HepG2 (cell line): ENCODE data around the gene POU5F2. TPM values are rescaled to one million over a fixed set of nuclear protein-coding genes. Genes with fewer than 3 reads are reported as not detected.
A peak's percentile ranks its signal among the peaks of the same experiment; 100 is the strongest.

Experiments used
- ATAC-seq: fragments of 200-7000 bp; cut with Tn5 transposase; 3 replicates; pipeline ENCODE4 v1.9.1; 2020; ENCODE audit warnings: mild to moderate bottlenecking, moderate library complexity
- BruUV-seq: library from RNA; stranded (reverse); fragments of 400-500 nt; replicated peaks from 2 replicates; lab custom pipeline; 2021; lab: Mats Ljungman, UMichigan
- CTCF ChIA-PET: fragments of 300-600 bp; formaldehyde crosslinking; extraction: SDS; loops from one replicate; lab custom pipeline; 2021; ENCODE audit warnings: low total read pairs, inconsistent platforms, low intra/inter-chr PET ratio; lab: Yijun Ruan, JAX
- POLR2A ChIA-PET: fragments of 350-600 bp; sonication (Branson Sonifier 250); formaldehyde crosslinking; loops from one replicate; lab custom pipeline; 2020; ENCODE audit warnings: antibody characterized with exemption, inconsistent platforms; lab: Yijun Ruan, JAX
- DNase-seq: peaks from one replicate; pipeline ENCODE4 v3.0.0-alpha.2; 2015; ENCODE audit warnings: low spot score
- FAIRE-seq: peaks from 3 replicates; lab custom pipeline; 2011; peaks lifted over from hg19 to GRCh38; lab: Jason Lieb, UNC
- H2AFZ ChIP-seq: one replicate; pipeline ENCODE4 v1.6.1; 2011; ENCODE audit warnings: low read length, inconsistent platforms
- H3K27ac ChIP-seq: fragments of 300-600 bp; 3 replicates; pipeline ENCODE4 v1.8.0; 2011; ENCODE audit warnings: mixed run types, mild to moderate bottlenecking, mixed read lengths, low read length, inconsistent platforms; ENCODE audit not compliant: insufficient read depth; ENCODE audit errors: extremely low read length
- H3K27me3 ChIP-seq, 2 experiments: fragments of 200-600 bp in 1 of 2; 2 replicates in 1 of 2; 3 replicates in 1 of 2; pipeline versions ENCODE4 v1.6.0 to v1.8.0; 2011; ENCODE audit warnings: low read length in 2 of 2, mild to moderate bottlenecking in 2 of 2, moderate library complexity in 2 of 2, inconsistent platforms in 1 of 2; ENCODE audit not compliant: insufficient read depth in 2 of 2, control insufficient read depth in 1 of 2
- H3K36me3 ChIP-seq, 2 experiments: fragments of 200-600 bp in 1 of 2; replicated peaks in 1 of 2; 2 replicates in 1 of 2; 3 replicates in 1 of 2; pipeline versions ENCODE4 v1.5.1 to v1.8.0; 2011; ENCODE audit warnings: low read length in 2 of 2, inconsistent platforms in 1 of 2; ENCODE audit not compliant: insufficient read depth in 2 of 2, control insufficient read depth in 1 of 2
- H3K4me1 ChIP-seq: 2 replicates; pipeline ENCODE4 v1.5.1; 2012; ENCODE audit warnings: low read length, inconsistent platforms; ENCODE audit not compliant: insufficient read depth
- H3K4me2 ChIP-seq: 2 replicates; pipeline ENCODE4 v1.6.0; 2011; ENCODE audit warnings: low read depth, low read length, inconsistent platforms
- H3K4me3 ChIP-seq, 3 experiments: fragments of 200-600 bp in 1 of 3; sonication (generic), shearing (Covaris generic) in 1 of 3; replicated peaks in 1 of 3; 2 replicates each; pipeline ENCODE4 v1.5.1; 2011 to 2016; ENCODE audit warnings: low read length in 3 of 3, inconsistent platforms in 2 of 3, low read depth in 2 of 3, mild to moderate bottlenecking in 2 of 3, control low read depth in 1 of 3, mixed read lengths in 1 of 3; ENCODE audit not compliant: insufficient read depth in 1 of 3
- H3K79me2 ChIP-seq: one replicate; pipeline ENCODE4 v1.6.1; 2011; ENCODE audit warnings: low read length, inconsistent platforms; ENCODE audit not compliant: insufficient read depth
- H3K9ac ChIP-seq: 2 replicates; pipeline ENCODE4 v1.6.0; 2011; ENCODE audit warnings: mild to moderate bottlenecking, low read depth, low read length, inconsistent platforms; ENCODE audit not compliant: insufficient read depth
- H3K9me3 ChIP-seq: 2 replicates; pipeline ENCODE4 v1.5.1; 2012; ENCODE audit warnings: mild to moderate bottlenecking, low read length
- H4K20me1 ChIP-seq: 2 replicates; pipeline ENCODE4 v1.6.0; 2011; ENCODE audit warnings: inconsistent platforms, mild to moderate bottlenecking, low read length, moderate library complexity; ENCODE audit not compliant: insufficient read depth
- CENPX ChIP-seq: sonication (generic); formaldehyde crosslinking; IDR thresholded peaks from 2 replicates; pipeline ENCODE4 v1.9.0; 2021; ENCODE audit warnings: mild to moderate bottlenecking, missing genetic modification reagents, moderate library complexity
- EED ChIP-seq: sonication (generic); formaldehyde crosslinking; IDR thresholded peaks from 2 replicates; pipeline ENCODE4 v1.5.0; 2020; ENCODE audit warnings: mild to moderate bottlenecking, missing genetic modification reagents
- GZF1 ChIP-seq: sonication (generic); formaldehyde crosslinking; IDR thresholded peaks from 2 replicates; pipeline ENCODE4 v1.5.1; 2020; ENCODE audit warnings: mild to moderate bottlenecking, missing genetic modification reagents
- HNF4A ChIP-seq: sonication (generic); formaldehyde crosslinking; IDR thresholded peaks from 2 replicates; pipeline ENCODE4 v1.4.0; 2020; ENCODE audit warnings: missing genetic modification reagents
- HOXA7 ChIP-seq: sonication (generic); formaldehyde crosslinking; IDR thresholded peaks from 2 replicates; pipeline ENCODE4 v1.8.1; 2022; ENCODE audit warnings: mild to moderate bottlenecking, missing genetic modification reagents, moderate library complexity
- KDM3A ChIP-seq: IDR thresholded peaks from 2 replicates; pipeline ENCODE4 v1.6.1; 2018; ENCODE audit warnings: low read depth, missing compliant biosample characterization
- MYNN ChIP-seq: sonication (generic); formaldehyde crosslinking; IDR thresholded peaks from 2 replicates; pipeline ENCODE4 v1.4.0; 2020; ENCODE audit warnings: mild to moderate bottlenecking, low read depth, missing genetic modification reagents
- RBM22 ChIP-seq: fragments of 200-400 bp; formaldehyde crosslinking; optimal IDR thresholded peaks from 2 replicates; pipeline ENCODE3; 2017; ENCODE audit warnings: mild to moderate bottlenecking, low read length, moderate library complexity
- SCMH1 ChIP-seq: sonication (generic); formaldehyde crosslinking; IDR thresholded peaks from 2 replicates; pipeline ENCODE4 v1.9.0; 2021; ENCODE audit warnings: missing genetic modification reagents, mild to moderate bottlenecking, borderline replicate concordance
- WGBS: methylation state at CpG from one replicate; pipeline ENCODE4 v1.1.6; 2017; ENCODE audit warnings: low lambda C conversion rate; 5-methylcytosine and 5-hydroxymethylcytosine counted together
- in situ Hi-C: cut with HindIII; loops from 2 replicates; pipeline ENCODE4 v1.10.0; 2017; ENCODE audit warnings: low pct_unique_long_range_greater_than_20kb; ENCODE audit not compliant: extremely low pct_ligation_motif_present
- intact Hi-C: fragments of 100-400 bp; cut with micrococcal nuclease; formaldehyde crosslinking; loops from one replicate; pipeline ENCODE4 v1.10.0; 2022; ENCODE audit not compliant: unreplicated experiment
- polyA plus RNA-seq, 8 experiments: library from polyadenylated mRNA; depleted of rRNA in 3 of 8; stranded (reverse) in 7 of 8; unstranded in 1 of 8; fragments of >200 nt; fragmentation: Illumina TruSeq in 4 of 8; extraction: Trizol in 4 of 8; gene quantifications; 2 replicates each; pipeline versions ENCODE4 v1.2.1 to v1.2.3, GENCODE V29; 2011 to 2016; ENCODE audit warnings: low read depth in 4 of 8, missing spikeins in 1 of 8, mixed read lengths in 1 of 8; ENCODE audit not compliant: insufficient read depth in 1 of 8
- total RNA-seq, 5 experiments: library from RNA; depleted of rRNA; stranded (reverse); fragments of >200 nt; fragmentation: Illumina TruSeq; extraction: Trizol; gene quantifications; 2 replicates each; pipeline ENCODE4 v1.2.3, GENCODE V29; 2016; ENCODE audit warnings: low read depth in 1 of 5
- TF ChIP-seq, protein P1 (sequence below): sonication (generic); formaldehyde crosslinking; IDR thresholded peaks from 2 replicates; pipeline ENCODE4 v1.5.1; 2020; ENCODE audit warnings: mild to moderate bottlenecking, missing genetic modification reagents, borderline replicate concordance
- TF ChIP-seq, protein P2 (sequence below): sonication (generic); formaldehyde crosslinking; IDR thresholded peaks from 2 replicates; pipeline ENCODE4 v1.4.0; 2020; ENCODE audit warnings: missing genetic modification reagents, borderline replicate concordance
- TF ChIP-seq, protein P3 (sequence below): sonication (generic); formaldehyde crosslinking; IDR thresholded peaks from 2 replicates; pipeline ENCODE4 v1.4.0; 2020; ENCODE audit warnings: missing genetic modification reagents, mild to moderate bottlenecking, borderline replicate concordance
- TF ChIP-seq, protein P4 (sequence below): IDR thresholded peaks from 2 replicates; pipeline ENCODE4 v1.6.1; 2016; ENCODE audit warnings: missing genetic modification reagents, missing compliant biosample characterization

The POU5F2 gene
- total and polyA plus RNA-seq, 2 of the 13 experiments (the other 11 are each of a cell fraction or from before 2014, with no cell fraction given), result 0.13 to 0.38 TPM

DNA sequence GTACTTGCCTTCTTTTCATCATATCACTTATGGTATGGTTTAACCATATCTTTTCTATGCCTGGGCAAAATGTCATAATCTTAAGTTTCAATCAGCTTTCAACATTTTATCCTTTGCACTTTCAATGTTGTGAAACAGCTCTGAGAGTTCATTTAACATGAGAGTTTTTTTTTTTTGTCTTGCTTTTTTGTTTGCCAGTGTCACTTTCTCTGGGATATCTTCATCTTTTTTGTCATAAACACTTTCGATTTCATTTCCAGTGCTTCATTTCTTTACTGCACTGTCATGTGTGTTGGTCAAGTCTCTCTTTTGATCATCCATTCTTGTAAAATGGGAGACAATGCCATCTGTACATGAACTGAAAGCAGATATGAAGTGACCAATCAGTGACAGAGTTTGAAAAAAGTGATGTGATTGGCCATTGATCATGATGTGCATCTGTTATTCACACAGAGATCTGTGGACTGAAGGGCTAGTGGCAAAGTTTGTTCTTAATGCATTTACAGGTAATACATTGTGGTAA lies 7.5 kb upstream of the POU5F2 start:
- CTCF ChIA-PET, result no interaction called here
- peak; percentile 47 for FAIRE-seq

More for the DNA sequence above, 7.5 kb upstream of the POU5F2 start:
- no peaks in the 10 kb centered on the region for H3K79me2 ChIP-seq
- ATAC-seq, result no peak
- no peak overlapping the region for H3K4me2 ChIP-seq
- TF ChIP-seq SCMH1 (CRISPR knock-in tag) (no peak), CENPX (CRISPR knock-in tag) (no peak), HOXA7 (CRISPR knock-in tag) (no peak), KDM3A (CRISPR knock-in tag) (no peak), RBM22 (no peak), HNF4A (CRISPR knock-in tag) (peak; percentile 31; the same call in 1 of the 2 replicates), MYNN (no peak), GZF1 (CRISPR knock-in tag) (no peak), EED (no peak)
- TF ChIP-seq, protein P1, sequence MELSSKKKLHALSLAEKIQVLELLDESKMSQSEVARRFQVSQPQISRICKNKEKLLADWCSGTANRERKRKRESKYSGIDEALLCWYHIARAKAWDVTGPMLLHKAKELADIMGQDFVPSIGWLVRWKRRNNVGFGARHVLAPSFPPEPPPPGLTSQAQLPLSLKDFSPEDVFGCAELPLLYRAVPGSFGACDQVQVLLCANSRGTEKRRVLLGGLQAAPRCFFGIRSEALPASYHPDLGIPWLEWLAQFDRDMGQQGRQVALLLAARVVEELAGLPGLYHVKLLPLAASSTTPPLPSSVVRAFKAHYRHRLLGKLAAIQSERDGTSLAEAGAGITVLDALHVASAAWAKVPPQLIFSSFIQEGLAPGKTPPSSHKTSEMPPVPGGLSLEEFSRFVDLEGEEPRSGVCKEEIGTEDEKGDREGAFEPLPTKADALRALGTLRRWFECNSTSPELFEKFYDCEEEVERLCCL (CRISPR knock-in tag), result no peak
- TF ChIP-seq, protein P2, sequence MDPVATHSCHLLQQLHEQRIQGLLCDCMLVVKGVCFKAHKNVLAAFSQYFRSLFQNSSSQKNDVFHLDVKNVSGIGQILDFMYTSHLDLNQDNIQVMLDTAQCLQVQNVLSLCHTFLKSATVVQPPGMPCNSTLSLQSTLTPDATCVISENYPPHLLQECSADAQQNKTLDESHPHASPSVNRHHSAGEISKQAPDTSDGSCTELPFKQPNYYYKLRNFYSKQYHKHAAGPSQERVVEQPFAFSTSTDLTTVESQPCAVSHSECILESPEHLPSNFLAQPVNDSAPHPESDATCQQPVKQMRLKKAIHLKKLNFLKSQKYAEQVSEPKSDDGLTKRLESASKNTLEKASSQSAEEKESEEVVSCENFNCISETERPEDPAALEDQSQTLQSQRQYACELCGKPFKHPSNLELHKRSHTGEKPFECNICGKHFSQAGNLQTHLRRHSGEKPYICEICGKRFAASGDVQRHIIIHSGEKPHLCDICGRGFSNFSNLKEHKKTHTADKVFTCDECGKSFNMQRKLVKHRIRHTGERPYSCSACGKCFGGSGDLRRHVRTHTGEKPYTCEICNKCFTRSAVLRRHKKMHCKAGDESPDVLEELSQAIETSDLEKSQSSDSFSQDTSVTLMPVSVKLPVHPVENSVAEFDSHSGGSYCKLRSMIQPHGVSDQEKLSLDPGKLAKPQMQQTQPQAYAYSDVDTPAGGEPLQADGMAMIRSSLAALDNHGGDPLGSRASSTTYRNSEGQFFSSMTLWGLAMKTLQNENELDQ (CRISPR knock-in tag), result no peak
- TF ChIP-seq, protein P3, sequence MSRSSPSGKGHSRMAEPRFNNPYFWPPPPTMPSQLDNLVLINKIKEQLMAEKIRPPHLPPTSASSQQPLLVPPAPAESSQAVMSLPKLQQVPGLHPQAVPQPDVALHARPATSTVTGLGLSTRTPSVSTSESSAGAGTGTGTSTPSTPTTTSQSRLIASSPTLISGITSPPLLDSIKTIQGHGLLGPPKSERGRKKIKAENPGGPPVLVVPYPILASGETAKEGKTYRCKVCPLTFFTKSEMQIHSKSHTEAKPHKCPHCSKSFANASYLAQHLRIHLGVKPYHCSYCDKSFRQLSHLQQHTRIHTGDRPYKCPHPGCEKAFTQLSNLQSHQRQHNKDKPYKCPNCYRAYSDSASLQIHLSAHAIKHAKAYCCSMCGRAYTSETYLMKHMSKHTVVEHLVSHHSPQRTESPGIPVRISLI (CRISPR knock-in tag), result peak; percentile 59; the same call in 1 of the 2 replicates
- TF ChIP-seq, protein P4, sequence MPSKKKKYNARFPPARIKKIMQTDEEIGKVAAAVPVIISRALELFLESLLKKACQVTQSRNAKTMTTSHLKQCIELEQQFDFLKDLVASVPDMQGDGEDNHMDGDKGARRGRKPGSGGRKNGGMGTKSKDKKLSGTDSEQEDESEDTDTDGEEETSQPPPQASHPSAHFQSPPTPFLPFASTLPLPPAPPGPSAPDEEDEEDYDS, result no peak
- H2AFZ ChIP-seq, result no peak overlapping the region
- H3K4me3 ChIP-seq, result no peak overlapping the region
- in situ Hi-C loops, result no loop called here
- H3K9ac ChIP-seq, result no peak overlapping the region
- H3K36me3 ChIP-seq, result no peaks in the 10 kb centered on the region
- BruUV-seq, result no TSS peak
- POLR2A ChIA-PET, result interaction anchor here (0.9 kb wide), 1 partner anchor 166 kb away, joined by 3 read pairs; the partner anchor contains the start of gene NR2F1
- H3K27me3 ChIP-seq, result no peaks in the 10 kb centered on the region
- H3K27ac ChIP-seq, result no peak overlapping the region
- intact Hi-C loops, result no loop called here
- DNase-seq, result peak; percentile 16
- no peaks in the 10 kb centered on the region for H3K9me3 ChIP-seq
- 11% methylated on average over 1 of the region's 1 CpG for WGBS
- H4K20me1 ChIP-seq, result no peaks in the 10 kb centered on the region
- H3K4me1 ChIP-seq, result peaks cover 6% of the 10 kb centered on the region
